Activated CD4-positive, alpha-beta T cell treated with anti-CD3 and anti-CD28 coated beads, Interleukin-2, amount 50 U/mL, for 48 hours (primary cell): ENCODE measurements around the gene CORO7.

Experiments
- DNase-seq, 2 experiments: peaks; one replicate each; pipeline ENCODE4 v3.0.0-alpha.2; 2020

CORO7 gene

DNA sequence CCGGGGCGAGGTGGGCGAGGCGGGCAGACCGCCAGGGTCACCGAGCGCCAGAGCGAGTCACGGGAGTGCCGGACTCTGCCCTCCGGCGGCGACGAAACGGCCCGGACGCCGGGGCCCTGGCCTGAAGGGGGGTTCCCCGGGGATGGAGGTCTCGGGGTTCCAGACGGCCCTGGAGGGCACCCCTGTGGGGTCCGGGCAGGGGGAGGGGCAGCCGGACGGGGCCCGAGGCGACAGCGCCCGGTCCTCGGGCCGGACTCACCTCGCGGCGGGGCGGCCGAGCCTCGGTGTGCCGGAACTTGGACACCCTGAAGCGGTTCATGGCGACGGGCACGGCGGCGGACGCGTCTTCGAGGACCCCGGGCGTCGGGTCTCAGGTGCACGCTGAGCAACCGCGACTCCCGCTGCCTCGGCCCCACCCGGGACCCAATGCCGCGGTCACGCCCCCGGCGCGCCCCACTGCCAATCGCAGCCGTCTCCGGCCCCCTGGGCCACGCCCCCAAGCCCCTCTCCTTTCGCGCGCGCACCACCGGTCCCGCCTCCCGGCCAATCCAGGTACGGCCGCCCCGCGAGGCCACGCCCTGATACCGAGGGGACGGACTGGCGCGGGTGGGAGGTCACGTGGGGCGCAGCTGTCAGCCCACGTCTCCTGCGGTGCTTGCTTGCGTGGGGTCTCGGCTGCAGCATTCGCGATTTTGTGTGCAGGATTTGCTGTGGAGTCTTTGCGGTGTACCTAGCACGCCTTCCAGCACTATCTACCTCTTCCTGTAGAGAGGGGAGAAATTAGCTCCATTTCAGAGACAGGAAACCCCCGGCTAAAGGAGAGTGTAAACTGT is at the start of gene CORO7:
Gene CORO7, minus strand, starts transcription at position 397 of the 833 bp plus-strand sequence. Its CDS starts 78 bp downstream, at position 319.
- DNase-seq: peak; percentile 99

DNA sequence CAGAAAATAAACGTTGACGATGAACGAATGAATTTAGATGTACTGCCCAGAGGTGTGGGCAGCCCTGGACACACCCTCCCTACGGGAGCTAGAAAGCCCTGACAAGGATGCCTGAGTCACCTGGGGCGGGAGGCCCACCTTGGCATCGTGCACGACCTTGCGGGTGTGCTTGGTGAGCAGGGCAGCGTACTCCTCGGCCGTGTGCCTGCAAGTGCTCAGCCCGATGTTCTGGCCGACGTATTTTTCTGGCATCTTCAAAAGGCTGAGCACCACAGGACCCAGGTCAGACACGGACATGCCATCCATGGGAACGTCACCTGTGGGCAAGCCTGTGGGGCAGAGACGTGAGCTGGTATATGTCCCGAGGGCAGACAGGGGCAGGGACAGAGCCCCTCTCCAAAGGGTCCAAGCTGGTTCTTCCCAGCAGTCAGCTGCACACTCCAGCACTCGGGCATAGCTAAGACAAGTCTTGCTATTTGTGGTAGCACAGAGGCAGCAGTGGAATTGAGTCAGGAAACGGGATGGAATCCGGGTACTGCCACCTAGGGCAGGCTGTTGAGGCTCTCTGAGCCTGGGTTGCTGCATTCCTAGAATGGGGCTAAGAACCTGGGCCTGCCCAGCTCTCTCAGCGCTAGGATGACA is 47.2 kb upstream of the CORO7 start:
- no peak for DNase-seq

DNA sequence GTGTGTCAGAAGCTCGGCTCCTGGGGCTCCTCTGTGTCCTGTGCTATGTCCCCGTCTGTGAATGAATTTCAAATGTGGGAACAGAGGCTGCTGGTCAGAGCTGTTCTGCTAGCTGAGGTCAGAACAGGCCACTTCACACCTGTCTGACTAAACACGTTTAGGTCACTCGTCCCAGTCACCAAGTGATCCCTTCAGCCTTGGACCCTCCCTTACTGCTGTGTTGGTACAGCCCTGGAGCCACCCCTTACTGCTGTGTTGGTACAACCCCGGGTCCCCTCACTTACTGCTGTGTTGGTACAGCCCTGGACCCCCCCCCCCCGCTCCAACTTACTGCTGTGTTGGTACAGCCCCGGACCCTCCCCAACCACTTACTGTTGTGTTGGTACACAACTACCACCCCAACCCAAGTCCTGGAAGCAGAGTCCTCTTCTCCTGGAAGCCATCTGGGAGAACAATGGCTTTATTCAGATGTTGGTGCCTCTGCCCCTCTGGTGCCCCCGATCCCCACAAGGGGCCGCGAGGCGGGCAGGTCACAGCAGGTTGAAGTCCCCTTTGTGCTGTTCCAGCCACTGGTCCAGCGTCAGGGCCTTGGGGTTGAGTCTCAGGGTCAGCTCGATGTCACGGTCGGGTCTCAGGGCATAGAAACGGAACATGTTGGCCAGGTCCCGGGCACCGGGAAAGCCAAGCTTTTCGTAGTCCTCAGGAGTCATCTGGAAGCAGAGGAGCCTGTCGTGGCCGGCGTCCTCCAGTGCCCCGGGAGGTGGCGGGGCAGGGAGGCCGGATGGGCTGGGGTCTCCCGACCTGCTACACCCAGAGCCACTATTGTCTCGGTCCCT is 45.1 kb upstream of the CORO7 start:
- DNase-seq: no peak

DNA sequence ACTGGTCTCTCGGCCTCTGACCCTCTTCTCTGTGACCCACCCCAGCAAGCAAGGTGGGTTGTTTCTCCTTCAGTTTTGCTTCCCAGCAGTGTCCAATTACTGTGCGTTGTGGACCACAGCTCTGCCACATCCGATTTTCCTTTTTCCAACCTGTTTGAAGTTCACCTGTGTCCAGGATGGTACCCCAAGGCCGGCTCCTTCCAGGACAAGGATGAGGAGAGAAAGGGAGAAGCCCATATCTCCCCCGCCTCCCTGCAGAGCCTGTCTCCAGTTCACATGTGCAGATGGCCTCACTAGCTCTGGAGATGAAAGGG is 44.5 kb upstream of the CORO7 start:
- no peak for DNase-seq

DNA sequence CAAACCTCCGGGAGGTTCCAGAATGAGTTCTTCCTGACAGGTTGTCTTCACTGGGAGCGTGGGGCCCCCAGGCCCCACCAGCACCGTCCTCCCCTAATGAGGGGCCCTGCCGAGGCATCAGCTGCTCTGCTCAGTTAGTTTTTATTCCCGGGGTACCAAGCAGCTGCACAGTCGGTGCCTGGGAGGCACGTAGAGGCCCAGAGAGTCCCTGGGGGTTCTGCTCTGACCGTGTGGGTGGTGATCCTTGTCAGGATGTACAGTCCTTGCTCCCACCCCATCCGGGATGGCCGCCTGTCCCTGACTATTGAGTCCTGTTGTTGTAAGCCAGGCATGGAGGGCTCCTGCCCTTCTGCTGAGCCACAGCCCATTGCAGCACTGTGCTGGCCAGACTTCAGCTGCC is 39.6 kb upstream of the CORO7 start:
- no peak for DNase-seq

DNA sequence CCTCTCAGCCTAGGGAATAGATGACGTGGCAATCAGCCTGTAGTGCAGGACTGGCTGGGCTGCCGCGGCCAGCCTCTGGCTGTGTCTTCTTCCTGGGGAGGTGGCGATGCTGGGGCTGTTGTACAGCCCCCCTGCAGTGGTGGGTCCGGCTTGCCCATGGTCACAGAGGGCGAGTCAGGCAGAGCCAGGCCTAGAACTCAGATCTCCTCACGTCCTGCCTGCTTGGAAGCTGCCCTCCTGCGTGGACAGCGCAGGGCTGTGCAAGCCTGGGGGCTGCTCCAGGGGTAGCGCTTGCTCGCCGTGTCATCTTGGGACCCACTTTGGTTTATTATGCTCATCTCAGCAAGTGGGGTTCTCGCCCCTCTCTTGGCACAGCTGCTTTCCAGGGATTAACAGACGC is 38.7 kb upstream of the CORO7 start:
- no peak for DNase-seq

DNA sequence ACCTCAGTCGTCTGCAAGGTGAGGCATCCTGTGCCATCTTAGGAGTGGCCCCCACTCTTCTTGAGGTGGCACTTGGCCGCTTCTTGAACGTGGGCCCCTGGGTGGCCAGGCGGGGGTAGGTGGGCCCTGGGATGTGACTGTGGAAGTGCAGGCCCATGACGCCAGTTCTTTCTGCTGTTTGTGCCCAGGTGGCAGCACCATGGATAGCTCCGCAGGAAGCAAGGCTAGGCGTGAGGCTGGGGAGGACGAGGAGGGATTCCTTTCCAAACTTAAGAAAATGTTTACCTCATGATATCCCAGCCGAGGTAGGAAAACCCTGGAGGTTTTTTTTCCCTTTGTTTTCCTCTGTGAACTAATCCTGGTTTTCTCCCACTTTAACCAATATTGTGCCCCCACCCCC is 38.2 kb upstream of the CORO7 start:
- no peak for DNase-seq

DNA sequence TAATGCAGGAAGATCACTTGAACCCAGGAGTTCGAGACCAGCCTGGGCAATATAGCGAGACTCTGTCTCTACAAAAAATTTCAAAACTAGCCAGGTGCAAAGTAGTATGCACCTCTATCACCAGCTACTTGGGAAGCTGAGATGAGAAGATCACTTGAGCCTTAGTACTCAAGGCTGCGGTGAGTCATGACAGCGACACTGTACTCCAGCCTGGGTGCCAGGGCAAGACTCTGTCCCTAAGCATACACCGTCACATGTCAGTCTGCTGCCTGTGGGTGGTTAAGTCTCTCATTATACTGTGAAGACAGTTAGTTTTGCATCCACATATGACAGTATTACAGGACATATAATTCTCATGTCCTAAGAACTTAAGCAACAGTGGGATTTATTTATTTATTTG is 36.3 kb upstream of the CORO7 start:
- no peak for DNase-seq

DNA sequence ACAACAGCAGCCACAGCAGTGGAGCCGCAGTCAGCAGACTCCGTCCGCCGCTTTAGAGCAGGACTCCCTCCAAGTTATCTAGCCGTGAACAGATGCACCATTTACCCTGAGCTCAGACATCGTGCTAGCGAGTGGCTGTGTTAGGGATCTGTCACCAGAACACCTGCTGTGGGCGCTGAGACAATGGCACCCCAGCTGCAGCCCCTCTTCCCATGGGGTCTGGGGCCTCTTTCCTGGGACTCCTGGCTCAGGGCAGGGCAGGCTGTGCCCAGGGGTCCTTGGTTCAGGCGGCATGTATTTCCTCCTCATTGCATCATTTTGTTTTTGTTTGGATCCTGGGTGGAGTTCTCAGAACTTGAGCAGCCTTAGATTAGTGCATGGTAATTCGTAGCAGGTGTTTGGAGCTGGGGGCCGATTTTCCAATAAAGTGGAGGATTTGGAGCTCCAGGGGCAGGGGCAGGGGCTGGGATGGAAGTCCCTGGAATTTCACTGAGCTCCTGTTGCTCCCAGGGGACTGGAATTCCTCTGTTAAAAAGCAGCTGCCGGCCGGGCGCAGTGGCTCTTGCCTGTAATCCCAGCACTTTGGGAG is 34.6 kb upstream of the CORO7 start:
- DNase-seq: no peak

DNA sequence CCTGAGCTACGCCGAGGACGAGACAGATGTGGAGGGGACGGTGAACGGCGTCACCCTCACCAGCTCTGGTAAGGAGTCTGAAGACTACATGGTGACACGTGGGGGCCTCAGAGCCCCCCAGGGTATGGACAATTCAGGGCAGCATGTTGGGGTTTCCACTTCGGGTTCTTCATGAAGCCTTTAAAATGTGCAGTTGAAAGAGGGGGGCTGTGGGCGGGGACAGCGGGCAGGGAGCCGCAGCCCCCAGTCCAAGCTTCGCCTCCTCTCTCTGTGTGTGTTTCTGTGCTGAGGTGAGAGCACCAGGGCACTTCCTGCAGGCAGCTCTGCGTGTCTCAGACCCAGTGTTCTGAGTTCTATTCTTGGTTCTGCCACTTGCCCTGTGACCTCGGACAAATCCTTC is 34.0 kb upstream of the CORO7 start:
- no peak for DNase-seq

DNA sequence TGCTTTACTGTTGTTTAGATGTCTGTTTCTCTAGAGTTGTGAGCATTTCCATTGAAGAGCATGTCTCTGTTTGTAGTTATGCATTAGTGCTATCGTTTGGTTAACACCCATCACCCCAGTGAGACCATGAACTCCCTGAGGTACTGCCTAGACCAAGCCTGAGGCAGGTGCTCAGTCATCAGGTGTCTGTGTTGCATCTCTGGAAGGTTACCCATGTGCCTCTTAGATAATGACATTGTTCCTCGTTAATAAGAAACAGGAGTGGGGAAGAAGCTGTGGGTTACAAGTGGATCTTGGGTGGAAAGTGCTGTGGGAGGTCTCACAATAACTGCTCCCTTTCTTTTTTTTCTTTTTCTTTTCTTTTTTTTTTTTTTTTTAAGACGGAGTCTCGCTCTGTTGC is 27.6 kb upstream of the CORO7 start:
- DNase-seq: no peak

DNA sequence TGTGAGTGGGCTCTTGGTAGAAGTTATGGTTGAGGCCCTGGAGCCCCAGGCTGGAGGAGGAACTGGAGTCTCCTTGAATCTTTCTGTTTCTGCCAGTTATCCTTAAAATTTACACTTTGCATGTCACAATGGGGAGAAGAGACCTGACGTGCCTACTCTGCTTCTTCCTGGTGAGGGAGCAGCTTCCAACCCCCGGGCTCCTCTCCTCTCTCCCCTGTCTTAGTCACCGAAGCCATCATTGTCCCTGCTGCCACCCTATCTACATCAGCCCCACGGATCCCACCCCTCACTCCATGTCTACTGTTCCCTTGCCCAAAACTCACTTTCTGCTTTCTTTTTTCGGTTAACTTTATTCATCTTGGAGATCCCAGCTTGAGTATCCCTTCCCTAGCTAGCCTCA is 26.9 kb upstream of the CORO7 start:
- no peak for DNase-seq

DNA sequence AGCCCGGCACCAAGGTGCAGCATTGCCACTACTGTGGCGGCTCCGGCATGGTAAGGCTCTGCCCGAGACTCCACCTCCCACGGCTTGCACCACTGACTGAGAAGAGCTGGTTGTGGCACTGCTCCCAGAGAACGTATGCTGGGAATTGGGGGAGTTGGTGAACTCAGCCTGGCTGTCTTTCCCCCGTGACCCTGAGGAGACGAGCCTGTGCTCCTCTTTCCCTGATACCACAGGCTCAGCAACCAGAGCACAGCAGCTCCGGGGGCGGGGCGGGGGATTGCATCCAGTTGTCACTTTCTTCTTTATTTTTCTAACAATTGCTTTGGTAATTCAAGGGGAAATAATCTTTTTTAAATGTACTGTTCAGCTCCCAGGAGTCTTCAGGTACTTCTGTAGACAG is 26.0 kb upstream of the CORO7 start:
- no peak for DNase-seq

DNA sequence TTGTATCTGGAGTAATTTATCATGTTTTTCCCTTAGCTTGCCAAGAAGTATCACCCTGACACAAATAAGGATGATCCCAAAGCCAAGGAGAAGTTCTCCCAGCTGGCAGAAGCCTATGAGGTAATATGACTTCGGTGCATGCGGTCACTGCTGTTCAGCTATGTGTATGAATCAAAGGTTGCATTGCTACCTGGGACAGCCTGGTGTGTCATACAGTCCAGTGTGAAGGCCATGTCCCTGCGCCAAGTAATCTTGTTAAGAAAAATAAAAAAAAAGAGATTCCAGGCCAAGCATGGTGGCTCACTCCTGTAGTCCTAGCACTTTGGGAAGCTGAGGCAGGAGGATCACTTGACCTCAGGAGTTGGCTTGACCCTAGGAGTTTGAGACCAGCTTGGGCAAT is 21.0 kb upstream of the CORO7 start:
- DNase-seq: no peak

DNA sequence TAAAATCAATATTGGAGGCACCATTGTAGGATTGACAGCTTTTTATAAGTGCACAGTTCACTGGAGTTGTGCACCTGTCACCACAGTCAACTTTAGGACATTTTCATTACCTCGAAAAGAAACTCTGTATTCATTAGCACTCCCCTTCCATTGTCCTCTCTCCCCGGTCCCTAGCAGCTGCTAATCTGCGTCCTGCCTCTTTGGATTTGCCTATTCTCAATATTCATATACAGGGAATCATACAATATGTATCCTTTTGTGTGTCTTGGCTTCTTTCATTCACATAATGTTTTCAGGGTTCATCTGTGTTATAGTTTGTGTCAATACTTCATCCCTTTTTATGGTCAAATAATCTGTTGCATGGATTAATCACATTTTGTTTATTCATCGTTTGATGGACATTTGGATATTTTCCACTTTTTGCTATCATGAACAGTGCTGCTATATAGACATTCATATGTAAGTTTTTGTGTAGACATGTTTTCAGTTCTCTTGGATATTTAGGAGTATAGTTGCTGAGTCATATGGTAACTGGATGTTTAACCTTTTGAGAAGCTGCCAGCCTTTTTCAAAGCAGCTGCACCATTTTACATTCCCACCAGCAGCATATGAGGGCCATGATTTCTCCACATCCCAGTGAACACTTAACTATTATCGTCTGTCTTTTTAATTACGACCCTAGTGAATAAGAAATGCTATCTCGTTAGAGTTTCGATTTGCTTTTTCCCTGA is 19.1 kb upstream of the CORO7 start:
- no peak for DNase-seq

DNA sequence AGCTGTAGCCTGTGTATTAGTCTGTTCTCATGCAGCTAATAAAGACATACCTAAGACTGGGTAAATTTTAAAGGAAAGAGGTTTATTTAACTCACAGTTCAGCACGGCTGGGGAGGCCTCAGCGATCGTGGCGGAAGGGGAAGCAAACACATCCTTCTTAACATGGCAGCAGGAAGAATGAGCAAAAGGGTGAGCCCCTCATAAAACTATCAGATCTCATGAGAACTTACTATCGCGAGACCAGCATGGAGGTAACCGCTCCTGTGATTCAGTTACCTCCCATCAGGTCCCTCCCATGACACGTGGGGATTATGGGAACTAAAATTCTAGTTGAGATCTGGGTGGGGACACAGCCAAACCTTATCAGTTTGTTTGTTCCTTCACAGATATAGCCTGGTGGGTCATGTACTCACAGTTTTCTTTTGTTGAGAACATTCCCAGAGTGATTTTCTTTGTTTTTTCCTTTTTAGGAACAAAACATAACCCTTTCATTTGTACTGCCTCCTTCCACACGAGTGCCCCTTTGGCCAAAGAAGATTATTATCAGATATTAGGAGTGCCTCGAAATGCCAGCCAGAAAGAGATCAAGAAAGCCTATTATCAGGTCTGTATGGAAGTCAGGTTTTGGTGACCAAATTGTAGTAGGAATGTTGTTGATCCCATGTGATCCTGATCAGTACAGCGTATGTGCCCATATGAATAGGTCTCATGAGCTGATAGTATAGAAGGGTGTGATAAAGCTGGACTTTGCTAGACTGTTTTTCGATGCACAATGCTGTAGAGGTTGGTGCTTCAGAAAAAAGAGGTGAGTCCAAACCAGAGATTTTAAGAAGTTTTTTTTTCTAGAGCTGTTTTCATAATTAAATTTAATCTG is 17.8 kb upstream of the CORO7 start:
- DNase-seq: no peak

DNA sequence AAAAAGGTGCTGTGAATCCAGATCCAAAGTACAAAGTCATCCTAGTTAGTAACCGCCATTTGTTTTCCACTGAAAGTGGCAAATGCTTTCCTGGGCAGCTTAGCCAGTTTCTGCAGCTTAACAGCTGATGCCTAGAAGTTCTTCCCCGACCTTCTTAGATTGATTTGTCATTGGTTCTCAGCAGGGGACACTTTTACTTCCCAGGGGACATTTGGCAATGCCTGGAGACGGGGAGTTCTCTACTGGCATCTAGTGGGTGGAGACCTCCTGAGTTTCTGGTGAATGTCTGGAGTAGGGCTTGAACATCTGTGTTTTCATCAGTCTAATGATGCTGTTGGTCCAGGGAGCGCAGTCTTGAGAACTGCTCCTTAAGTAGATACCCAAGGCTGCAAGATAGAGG is 16.8 kb upstream of the CORO7 start:
- DNase-seq: no peak

DNA sequence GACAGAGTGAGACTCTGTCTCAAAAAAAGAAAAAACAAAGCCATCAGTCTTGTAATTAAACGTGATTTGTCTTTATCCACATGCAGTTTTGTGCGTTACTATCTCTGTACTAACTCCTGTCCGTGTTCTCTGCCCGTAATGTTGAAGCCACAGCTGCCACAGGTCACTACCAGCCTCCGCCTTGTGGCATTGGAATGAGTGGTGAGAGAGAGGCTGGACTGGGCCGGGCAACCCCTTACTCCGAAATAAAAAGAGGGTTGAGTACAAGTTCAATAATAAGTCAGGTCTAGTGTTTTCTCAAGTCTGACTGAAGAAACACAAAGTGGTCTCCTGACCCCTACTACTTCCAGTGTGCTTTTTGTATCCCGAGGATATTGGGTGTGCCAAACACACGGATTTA is 14.6 kb upstream of the CORO7 start:
- no peak for DNase-seq

DNA sequence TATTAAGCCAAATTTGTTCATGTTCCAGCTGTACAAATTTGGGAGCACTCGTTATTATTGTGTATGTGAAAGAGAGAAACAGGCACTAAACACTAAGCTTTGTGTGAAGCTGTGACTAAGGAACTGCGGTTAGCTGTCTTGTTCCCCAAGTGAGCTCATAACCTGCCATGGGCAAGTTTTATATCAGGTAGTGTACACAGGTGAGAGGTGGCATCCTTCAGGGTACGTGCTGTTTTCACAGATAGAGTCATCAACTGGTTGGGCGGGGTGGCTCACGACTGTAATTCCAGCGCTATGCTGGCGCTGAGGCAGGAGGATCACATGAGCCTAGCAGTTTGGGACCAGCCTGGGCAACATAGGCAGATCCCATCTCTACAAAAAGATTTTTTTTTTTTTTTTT is 12.1 kb upstream of the CORO7 start:
- no peak for DNase-seq

DNA sequence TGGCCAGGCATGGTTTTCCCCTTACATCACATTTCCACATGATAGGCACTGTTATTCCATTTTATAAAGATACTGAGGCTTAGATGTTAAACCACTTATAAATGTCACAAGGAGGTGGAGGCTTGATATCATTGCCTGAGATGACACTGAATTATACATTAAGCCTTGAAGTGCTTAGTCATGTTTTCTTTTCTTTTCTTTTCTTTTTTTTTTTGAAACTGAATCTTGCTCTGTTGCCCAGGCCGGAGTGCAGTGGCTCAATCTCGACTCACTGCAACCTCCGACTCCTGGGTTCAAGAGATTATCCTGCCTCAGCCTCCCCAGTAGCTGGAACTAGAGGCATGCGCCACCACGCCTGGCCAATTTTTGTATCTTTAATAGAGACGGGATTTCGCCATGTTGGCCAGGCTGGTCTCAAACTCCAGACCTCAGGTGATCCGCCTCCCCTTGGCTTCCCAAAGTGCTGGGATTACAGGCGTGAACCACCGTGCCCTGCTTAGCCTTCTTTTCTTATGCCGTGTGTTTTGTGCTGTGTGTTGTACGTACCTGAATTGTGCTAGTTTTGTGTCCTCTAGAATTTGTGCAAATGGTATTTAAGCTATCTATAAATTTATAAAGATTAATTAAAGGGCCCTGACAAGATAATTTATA is 10.5 kb upstream of the CORO7 start:
- no peak for DNase-seq

DNA sequence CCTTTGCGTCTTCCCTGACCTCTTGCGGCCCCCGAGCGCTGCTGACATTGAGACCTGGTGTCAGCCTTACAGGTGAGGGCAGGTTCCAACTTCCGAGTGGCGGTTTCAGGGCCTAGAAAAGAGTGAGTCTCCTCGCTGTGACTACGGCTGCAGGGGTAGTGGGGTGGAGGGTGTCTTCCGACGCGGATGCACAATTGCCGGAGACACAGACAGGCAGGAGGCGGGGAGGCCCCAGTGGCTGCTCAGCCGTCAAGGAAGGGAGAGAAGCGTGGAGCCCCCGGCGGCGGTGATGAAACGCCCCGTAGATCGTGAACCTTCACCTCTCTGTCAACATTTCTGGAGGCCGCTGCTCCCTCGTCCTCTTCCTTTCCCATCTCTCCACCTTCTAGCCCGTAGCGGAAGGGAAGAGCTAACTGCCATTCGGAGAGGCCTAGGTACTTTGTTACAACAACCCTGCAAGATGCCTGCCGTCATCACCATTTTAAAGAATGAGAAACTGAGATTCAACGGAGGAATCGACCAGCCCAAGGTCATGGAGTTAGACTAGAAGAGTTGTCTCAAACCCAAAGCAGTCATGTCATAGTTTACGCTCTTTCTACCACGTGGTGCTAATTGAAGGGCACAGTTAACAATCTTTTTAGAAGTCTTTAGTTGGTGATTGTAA is 9.8 kb upstream of the CORO7 start:
- DNase-seq: no peak
